Right kidney (tissue), 1 donor: ENCODE measurements around the gene RAI14.
"Not testable (repeated sequence)": the region's sequence is repeated elsewhere in the genome, so short reads cannot be mapped to it uniquely, and the experiment has no call there.

Experiments
- DNase-seq: peaks from one replicate; pipeline ENCODE4 v3.0.0-alpha.2; 2016

Gene RAI14

DNA sequence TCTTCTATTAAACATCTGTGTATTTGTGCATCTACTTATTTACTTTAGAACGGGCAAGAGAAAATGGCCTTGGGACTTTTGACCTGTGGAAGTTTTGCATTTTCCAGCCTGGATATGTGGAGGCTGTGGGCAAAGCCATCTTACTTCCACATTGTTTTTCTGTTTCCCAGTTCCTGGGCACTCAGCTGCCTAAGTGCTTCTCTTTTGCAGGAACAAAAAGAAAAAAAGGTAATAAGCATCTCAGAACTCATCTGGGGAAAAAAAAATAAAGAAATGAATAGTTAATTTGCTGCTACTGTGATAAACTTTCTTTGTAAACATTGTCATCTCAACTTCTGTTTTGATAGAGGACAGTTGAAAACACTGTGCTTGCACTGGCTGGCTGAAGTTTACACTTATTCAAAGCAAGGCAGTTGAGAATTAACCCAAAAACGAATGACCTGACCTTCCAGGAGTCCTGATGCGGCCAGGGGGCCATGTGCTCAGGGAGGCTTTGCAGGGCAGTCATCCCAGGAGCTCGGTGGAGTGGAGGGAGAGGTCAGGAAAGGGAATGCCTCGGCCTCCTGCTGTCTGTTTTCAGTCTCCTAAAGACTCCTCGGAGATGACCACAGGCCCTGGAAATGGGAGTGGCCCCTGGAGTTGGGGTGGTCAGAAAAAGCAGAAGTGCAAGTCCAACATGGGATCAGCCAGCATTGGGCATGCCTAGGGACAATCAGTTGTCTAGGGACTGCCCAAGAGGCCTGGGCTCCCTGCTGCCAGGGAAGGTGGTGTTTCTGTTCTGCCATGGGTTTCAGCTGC is 75.5 kb downstream of the RAI14 start:
- no peak for DNase-seq

- no peak for DNase-seq
Measured at GRCh38 chr5:34734326-34734725, 78.2 kb downstream of the RAI14 start.

GRCh38 chr5:34735491-34736426 is 79.6 kb downstream of the RAI14 start:
- no peak for DNase-seq

- no peak for DNase-seq
Measured at GRCh38 chr5:34736445-34737115, 80.5 kb downstream of the RAI14 start.

DNA sequence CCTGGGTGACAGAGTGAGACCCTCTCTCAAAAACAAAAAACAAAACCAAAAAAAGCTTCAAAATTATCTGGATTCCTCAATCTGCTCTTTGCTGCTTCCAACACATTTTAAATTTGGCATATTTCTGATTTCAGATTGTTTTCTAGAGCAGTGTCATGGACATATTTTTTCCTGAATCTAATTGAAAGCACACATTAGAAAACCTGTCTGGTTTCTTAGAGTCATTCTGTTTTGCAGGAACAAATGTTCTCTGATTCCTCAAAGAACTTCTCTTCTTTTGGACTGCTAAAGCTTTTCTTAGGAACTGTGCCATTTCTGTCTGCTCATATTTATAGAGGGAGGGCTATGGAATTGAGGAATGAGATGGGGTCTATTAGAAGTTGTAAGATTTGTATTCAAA is 81.6 kb downstream of the RAI14 start:
- no peak for DNase-seq

GRCh38 chr5:34738381-34738780 is 82.3 kb downstream of the RAI14 start:
- no peak for DNase-seq

GRCh38 chr5:34740389-34740806 is 84.3 kb downstream of the RAI14 start:
- DNase-seq: no peak

- DNase-seq: no peak
Measured at GRCh38 chr5:34742061-34742460, 85.9 kb downstream of the RAI14 start.

- DNase-seq: no peak
Measured at GRCh38 chr5:34743878-34744277, 87.8 kb downstream of the RAI14 start.

DNA sequence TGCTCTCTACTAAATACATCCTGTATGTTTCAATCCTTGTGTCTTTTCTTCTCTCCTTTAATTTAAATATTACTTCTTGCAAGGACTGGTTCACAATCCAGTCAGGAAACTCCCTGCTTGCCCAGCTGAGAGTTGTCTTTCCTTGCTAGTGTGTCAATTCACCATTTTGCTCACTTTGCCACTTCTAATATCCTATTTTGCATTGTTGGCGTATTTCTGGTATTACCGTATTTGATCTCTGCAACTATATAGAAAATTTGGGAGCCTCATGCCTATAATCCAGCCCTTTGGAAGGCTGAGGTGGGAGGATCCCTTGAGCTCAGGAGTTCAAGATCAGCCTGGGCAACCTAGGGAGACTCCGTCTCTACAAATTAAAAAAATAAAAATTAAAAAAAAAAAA is 92.3 kb downstream of the RAI14 start:
- DNase-seq: no peak

GRCh38 chr5:34749431-34749873 is 93.3 kb downstream of the RAI14 start:
- no peak for DNase-seq

DNA sequence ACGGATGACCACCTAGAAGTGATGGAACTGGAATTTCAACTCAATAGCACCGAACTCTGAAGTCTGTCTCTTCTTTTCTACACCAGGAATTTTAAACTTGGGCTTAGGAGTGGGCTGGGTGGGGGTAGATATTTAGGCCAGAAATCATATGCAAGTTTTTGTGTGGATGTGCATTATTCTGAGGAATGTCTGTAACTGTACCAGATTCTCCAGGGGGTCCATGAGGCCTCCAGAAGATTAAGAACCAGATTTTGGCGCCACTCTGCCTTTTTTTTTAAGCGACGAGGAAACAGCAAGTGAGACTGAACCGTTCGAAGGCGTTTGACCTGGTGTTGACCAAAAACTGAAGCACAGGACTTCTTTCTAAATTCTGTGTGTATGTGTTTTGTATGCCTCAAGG is 94.1 kb downstream of the RAI14 start:
- no peak for DNase-seq

- DNase-seq: peak; percentile 16
Measured at GRCh38 chr5:34751807-34752736, 95.9 kb downstream of the RAI14 start.

DNA sequence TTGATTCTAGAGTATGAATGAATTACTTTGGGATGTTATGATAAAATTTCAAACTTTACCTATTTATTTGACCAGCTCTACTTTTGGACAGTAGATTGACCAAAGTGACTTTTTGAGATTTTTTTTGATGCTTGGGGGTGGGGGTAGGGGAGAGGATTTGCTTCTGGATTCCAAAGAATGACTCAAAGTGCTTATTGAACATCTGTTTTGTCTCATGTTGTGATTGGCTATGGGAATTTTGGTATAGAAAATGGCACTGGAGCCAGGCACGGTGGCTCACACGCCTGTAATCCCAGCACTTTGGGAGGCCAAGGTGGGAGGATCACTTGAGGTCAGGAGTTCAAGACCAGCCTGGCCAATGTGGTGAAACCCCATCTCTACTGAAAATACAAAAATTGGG is 97.1 kb downstream of the RAI14 start:
- DNase-seq: not testable (repeated sequence)

DNA sequence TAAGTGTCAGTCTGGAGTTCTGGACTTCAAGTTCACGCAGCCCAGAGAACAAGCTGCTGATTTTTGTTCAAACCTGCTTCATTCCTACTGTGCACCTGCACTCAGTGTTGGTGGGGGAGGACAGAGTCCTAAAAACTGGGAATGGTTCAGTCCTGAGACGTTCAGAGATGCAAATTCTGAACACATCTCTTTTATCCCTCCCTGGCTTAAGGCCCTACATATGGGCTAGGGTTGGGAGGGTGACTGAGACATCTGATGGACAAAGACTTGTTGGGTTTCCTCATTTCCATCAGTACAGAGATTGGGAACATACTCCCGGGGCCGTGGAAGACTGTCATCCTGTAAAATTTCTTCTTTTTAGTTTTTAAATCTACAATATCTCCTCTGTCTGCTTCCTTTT is 99.8 kb downstream of the RAI14 start:
- no peak for DNase-seq

DNA sequence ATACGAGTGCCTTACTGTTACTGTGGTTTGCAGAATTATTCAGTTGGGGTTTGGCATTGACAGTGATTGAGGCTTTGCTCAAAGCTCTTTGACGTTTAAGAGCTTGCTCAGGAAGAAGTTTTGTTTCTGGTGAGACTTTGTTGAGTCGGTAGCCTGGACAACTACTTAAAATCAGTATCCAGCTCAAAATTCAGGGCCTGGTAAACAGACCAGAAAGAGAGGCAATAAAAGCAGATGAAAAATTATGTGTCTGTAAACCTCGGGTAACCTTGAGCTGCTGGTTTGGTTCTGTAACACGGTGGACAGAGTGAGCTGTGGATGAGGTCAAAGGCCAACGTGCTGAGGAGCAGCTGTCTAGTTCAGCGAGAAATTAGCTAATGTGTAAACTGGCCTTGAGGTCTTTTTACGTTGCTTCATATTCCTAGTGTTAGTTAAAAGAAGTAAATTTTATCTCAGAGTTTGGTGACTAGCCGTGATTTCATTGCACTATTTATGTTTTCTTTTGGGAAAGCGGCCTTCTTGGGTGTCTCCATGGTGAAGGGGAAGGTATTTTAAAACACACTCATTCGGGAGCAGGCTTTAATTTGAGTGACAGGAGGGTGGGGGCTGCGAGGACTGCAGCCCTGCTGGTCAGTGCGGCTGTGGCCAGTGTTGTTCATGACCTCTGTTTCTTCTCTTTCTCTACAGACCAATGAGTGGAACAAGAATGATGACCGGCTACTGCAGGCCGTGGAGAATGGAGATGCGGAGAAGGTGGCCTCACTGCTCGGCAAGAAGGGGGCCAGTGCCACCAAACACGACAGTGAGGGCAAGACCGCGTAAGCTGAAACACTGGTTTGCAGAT is 100.9 kb downstream of the RAI14 start:
- peak; percentile 59 for DNase-seq

DNA sequence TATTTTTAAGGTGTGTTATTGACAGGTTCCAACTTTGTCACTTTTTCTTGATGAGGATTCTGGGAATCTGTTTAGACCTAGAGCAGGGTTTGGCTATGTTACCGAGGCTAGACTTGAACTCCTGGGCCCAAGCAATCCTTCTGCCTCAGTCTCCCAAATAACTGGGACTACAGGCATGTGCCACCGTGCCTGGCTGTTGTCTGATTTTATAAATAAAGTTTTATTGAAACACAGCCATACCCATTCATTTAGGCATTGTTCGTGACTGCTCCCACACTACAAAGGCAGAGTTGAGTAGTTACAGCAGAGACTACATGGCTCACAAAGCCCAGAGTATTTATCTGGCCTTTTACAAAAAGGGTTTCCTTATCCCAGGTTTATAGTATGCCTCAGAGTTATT is 102.4 kb downstream of the RAI14 start:
- DNase-seq: no peak

- DNase-seq: not testable (repeated sequence)
Measured at GRCh38 chr5:34759213-34759612, 103.1 kb downstream of the RAI14 start.

GRCh38 chr5:34765662-34766061 is 109.5 kb downstream of the RAI14 start:
- DNase-seq: no peak

DNA sequence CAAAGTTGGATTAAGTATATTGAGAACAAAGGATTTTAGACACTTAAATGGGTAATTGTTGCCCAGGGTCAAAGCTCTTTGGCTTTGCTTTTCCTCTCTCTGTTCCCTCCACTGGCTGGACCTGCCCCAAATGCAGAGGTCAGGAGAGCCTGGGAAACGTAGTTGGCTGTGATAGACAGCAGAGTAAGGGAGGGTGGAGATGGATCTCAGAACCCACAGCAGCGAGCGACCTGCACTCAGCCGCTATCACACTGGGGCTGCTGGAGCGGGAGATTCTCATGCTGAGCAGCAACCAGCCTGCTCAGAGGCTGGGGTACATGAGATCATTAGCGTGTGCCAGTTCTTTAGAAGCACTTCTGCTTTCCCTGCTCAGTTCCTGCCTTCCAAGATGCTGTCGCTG is 111.1 kb downstream of the RAI14 start:
- DNase-seq: no peak

- DNase-seq: no peak
Measured at GRCh38 chr5:34770486-34770885, 114.4 kb downstream of the RAI14 start.
